SKM-1 treated with dmso at 0.1 percent for 144 hours (cell line): Measurements from ENCODE around the gene C14orf119.

ENCODE experiments used
- DNase-seq: peaks from one replicate; lab custom pipeline; 2025; ENCODE audit not compliant: unreplicated experiment; lab: John Stamatoyannopoulos, UW

C14orf119 gene

DNA sequence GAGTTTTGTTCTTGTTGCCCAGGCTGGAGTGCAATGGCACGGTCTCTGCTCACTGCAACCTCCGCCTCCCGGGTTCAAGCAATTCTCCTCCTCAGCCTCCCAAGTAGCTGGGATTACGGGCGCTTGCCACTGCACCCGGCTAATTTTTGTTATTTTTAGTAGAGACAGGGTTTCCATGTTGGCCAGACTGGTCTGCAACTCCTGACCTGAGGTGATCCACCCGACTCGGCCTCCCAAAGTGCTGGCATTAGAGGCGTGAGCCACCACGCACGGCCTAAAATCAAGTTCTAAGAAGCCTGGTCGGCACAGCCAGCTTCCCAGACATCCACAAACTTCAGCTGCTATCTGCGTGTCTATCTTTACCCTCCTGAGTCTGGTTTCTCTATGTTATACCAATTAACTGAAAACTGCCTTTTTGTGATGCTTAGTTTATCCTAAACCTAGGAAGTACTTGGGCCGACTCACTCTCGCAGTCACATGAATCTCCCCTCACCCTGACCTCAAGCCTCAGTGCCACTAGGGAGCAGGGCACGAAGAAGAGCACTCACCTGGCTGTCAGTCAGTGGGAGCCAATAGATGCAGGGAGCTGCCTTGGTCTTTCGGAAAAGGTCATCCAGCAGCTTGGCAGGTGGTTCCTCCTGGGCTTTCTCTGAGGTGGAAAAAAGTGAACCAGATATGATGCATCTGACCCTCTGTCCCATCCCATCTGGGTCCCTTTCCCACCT lies 34.6 kb upstream of the C14orf119 start:
- no peak for DNase-seq

DNA sequence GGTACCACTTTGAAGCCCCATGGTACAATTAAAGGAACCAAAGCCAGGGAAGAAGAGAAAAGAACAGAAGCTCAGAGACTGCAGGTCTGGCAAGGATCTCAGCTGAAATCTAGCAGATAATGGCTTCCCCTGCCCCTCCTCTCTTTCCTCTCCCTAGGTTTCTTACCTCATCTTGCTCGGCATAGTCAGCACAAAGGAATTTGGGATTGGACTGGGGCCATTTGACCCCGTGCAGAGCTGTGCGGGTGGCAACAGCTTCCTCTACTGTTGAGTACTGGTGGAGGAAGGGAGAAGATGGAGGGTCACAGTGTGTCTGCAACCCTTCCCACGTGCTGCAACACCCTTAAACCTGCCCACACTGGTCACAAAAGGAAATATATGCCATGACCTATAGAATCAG lies 33.3 kb upstream of the C14orf119 start:
- no peak for DNase-seq

DNA sequence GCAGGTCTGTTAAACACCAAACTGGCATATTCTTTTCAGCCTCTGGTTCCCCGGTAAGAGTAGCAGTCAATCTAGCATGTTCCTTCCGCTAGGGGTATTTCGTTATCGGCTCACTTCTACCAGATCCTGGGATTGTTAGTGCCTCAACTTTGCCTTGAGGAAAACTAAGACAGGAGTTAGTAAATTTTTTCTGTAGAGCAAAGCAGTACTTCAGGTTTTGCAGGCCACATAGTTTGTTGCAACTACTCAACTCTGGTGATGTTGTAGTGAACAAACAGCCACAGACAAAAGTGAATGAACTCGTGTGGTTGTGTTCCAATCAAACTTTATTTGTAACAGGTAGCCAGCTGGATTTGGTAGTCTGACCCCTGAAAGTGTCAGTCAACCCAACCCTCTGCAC lies 31.7 kb upstream of the C14orf119 start:
- DNase-seq = no peak

DNA sequence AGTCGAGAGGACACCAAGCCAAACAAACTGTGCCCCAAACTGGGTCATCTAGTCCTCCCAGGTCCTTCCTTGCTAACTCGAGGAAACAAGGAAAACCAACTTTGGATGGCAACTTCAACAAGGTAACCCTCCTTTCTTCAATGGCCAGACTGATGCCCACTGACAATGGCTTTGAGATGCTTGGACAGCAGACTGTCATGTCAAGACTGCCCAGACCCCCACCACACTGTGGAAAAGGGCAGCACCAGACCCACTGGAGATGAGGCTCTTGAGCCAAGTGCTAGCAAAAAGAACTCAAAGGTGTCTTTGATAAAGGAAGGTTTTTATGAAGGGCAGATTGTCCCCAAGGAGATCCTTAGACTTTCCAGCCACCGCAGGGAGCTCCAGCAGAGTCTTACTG lies 28.9 kb upstream of the C14orf119 start:
- DNase-seq = no peak

DNA sequence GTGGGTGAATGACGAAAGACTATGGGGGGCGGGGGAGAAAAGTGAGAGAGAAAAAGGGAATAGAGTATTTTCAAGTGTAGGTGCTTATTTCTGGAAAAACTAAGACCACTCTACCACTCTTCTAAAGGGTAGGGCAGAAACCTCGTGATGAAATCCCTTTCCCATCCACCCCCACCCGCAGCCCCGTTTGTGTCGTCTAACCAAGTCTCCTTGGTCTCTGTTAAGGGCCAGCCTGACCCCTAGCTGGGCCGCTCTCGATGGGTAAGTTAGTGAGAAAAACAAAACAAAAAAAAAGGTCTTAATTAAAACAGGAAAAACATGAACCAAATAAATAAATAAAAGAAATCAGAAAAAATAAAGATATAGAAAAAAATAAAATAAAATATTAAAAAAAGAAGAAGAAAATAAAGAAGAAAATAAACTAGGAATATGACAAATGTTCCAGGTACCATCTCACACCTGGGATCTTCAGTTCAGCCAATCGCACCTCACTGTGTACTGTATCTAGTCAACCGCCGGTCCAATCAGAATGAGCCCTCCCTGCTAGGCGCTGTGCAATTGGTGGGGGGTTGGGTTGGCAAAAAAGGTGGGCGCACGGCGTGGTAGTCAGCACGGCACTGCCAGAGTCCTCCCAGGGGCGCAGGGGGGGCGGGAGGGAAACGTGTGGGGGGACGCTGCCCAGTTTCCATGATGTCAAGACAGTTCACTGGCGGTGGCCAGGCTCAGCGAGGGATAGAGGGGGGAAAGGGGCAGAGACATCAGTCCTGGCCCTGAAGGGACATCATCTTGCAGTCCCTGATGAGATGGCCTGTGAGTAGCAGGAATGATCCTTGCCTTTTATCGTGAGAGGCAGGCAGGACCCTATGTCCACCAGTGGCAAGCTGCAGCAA lies 28.2 kb upstream of the C14orf119 start:
- DNase-seq = no peak

DNA sequence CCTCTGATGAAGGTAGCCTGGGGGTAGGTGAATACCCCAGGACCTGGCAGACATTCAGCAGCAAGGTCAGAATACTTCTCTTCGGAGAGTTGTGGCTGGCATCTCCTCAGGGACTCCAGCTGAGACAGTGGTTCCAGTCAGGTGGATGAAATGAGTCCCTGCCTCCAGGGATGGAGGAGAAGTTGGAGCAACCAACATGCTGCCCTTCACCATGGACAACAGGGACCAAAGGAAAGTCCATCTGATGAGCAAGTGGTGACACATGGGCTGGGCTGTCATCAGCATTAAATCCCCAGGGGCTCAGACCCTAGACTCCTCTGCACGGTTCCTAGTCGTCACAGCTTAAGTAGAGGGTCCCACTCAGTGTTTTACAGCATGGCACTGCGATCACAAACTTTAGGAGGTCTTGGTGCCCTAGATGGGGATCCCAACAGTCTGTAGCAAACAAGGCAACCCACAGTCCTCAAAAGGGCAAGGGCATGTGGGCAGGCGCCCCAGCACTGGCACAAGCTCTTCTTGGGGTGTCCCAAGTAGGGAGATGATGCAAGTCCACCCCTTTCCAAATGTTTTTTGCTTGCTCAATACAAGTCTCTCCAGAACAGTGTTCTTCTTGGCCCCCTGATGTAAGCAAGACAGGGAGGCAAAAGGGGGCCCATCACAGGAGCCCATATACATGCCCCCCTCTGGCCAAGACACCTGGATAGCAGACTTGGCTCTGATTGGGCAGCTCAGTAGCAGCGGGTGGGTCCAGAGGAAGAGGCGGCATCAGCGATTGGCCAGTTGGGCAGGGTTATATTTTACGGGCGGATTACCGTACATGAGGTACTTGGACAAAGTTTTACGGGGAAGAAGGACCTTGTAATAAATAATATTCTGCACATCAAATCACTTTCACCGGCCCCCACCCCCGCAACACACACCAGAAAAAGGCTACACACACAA lies 27.2 kb upstream of the C14orf119 start:
- no peak for DNase-seq

DNA sequence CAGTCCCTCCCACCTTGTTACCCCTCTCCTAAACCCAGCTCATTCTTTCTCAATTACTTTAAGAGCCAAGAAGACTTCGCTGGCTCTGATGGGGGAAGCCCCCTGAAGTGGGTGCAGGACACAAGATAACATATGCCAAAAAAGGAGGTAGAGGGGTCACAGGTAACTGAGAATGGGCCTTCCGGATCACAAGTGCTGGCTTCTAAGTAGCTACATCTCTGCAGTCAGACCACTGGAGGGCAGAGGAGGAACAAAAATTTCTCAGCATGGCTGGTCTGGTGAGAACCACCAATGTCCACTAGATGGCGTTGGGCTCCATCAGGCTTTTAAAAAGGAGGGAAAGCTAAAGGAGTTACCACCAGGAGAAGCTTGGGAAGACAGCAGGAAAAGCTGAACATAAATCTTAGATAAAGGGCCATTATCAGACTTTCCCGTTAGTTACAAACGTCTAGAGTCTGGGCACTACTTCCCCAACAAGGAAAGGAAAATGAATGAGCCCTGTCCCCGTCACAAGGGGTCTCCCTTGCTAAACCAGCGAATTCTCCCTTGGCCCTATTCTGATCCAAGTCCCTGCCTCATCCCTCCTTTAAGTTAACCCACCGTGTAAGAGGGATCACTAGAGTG lies 26.4 kb upstream of the C14orf119 start:
- DNase-seq = no peak

DNA sequence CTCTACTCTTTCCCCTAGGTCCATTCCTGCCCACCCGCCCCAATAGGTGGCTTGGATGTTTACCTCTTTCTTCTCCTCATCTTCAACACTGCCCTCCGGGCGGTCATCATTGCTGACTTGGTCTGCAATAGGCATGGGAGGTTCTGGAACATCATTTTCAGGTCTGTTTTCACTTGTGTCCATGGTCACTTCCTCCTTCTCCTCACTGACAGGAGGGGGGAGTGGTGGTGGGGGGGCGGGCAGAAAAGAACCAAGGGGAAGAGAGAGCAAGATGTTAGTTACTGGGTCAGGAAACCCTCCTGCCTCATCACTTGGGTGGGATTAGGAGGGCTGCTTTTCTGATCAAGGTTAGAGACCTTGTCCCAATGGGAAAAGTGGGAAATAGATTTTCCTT lies 25.9 kb upstream of the C14orf119 start:
- DNase-seq = no peak

DNA sequence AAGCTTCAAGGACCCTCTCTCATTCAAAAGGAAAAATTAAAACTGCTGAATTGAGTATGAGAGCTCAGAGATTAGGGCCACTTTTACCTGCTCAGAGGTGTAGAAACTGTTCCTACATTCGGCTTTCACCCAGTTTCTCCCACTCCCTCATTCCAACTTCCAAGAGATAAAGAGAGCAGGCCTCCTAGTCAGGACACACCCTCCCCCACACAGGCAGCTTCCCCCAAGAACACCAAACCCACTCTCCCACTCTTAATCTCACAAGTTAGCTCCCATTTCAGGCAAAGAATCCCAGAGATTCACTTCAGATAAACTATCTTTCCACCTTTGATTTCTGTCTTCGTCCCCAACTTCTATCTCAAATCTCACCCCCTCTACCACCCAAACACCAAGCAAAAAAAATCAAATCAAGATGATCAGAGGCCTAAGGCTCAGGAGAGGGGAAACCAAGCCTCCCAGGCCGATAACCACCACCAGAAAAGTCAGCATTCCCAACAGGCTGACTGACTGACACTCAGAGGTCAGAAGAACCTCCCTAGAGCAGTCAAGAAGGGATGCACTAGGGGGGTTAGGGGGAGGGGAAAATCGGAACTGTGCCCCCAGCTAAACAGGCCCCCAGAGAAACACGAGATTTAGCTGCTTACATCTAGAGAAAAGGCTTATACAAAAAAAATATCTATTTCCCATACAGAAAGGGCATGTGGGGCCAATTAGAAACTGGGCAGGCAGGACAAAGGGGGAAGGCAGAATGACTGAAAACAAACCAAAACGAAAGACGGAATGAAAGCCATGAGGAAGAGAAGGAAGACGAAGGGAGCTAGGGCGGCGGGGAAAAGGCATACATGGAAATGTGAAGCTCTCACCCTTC lies 24.8 kb upstream of the C14orf119 start:
- DNase-seq = no peak

DNA sequence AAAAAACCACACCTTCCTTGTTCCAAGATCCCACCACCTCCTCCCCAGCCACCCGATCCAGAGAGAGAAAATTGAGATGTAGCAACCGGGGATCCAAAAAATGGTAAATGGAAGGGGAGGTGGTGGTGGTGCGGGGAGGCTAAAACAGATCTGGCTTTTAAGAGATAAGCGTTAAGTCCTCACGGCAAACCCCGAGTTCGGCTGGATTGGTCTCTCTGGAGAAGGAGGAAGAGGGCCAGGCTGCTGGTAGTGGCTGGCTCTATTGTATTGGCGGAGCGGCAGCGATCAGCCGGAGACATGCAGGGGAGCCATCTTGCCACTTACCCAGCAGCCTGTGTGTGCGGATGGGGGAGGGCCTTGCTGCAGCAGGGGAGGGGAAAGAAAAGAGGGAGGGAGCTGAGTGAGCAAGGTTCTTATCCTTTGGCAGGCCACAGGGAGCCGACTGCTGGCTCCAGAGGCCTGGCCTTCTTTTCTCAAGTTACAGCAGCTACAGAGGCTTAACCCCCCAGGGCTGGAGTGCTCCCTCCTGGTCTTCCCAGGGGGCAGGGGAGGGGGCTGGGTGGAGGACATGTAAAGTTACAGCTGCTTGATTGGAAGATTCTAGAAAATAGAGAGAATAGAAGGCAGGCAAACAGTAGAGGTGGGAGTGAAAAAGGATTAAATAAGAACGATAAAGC lies 23.9 kb upstream of the C14orf119 start:
- no peak for DNase-seq

DNA sequence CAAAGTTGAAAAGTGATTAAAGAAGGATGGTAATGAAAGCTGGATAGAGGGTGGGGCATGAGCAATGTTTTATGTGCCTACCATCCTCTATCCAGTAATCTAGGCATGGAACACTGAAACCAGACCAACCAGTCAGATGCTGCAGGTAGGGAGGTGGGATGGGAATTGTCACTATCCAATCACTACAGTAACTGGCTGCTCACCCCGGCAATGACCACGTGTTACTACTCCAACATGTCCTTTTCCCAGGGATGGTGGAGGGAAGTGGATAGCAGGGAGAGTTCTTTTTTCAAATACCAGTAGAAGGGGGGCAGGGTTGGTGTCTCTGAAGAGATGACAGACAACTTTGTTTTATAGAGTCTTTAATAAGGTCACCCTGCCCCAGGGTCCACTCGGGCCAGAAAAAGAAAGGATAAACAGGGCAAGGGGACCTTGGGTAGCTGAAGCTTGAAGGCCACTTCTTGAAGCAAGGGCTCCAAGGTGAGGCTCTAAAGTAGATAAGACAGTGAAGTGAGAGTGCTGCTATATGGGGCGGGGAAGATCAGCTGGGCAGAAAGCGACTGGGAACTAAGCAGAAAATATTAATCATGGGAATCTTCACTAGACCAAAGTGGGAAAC lies 23.3 kb upstream of the C14orf119 start:
- DNase-seq = no peak

DNA sequence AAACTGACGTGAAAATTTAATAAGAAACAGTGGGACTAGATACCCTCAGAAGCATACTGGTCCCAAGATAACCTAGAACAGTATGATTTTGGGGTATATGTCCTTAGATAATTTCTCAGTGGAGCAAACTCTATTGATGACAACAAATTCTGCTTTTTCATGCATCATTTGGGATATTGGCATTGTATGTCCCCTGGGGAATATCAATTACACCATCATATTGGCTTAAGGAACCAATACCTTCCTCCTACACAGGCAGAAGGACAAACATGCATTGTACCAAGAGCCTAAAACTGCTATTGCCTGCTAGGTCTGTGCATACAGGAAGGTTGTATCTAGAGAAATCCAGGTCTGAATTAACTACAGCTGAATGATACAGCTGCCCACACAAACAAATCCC lies 20.4 kb upstream of the C14orf119 start:
- no peak for DNase-seq

DNA sequence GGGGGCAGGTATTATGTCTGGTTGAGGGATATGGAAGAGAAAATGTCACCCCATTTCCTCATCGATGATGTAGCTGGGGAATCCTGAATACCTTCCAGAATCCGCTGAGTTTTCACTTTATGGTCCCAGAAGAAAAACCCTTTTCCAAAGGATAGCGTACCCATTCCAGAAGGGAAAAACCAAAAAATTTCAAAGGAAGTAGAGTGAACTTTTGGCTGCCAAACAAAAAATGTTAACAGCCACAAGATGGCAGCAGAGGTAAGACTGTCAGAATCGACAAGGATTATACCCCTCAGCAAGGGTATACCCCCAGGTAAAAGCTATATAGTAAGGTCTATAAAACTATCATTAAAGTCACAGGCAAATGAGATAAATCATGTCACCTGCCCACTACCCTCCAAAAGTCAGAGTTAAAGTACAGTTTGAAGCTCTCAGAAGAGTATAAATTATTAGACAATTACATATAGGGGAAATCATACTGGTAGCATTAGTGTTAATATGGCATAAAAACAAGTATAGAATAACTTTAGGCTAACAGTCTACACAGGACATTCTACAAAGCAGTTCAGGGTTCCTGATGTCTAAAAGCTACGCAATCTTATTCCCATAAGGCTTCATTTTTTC lies 18.4 kb upstream of the C14orf119 start:
- no peak for DNase-seq

DNA sequence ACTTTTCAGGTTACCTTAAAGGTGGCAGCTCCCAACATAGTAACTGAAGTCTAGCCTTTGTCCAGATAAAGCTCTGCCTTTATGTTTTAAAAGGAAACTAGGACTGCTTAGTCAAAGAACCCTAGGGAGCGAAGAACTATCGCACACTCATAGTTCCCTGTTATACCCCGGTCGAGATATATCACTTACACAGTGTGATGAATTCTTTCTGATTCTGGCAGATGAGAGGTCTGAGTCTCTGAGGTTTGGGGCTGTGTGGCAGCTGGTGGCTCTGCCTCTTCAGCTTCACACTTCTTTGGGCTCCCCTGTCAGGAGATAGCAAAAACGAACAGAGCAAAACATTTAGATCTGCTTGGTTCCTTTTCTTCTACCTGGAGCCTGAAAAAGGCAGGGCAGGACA lies 17.3 kb upstream of the C14orf119 start:
- DNase-seq = no peak

DNA sequence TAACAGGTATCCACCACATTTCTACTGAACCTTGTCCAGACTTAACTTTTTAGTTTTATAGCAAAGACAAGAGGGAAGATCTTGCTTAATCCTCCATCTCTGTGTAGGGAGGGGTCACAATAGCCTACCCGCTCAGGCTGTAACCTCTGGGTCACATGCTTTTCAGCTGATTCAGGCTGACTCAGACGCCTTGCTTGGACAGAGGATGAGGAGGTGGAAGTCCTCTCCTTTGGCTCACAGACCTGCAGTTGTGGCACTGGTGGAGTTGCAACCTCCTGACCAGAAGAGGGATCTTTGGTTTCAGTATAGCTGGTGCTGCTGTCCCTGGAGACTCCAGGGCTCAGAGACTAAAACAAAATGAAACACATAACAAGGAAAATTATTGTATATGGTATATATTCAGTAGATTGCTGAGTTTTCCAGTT lies 16.6 kb upstream of the C14orf119 start:
- DNase-seq = no peak

DNA sequence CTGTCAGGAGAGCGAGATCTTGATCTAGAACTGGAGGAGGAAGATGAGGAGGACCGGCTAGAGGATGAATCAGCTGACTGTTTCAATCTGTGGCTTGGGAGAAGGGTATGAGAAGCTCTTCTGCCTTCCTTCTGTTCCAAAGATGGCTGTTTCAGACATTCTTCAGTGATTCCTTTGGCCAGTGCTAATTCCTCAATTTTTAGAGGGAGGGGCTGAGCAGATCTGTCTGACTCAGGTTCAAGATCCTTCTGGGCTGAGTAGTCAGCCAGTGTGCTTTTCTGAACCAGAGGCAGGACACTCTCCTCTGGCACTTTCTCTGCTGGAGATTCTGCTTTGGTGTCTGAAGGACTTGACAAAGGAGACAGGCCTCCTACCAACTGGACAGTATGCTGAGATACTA lies 15.6 kb upstream of the C14orf119 start:
- no peak for DNase-seq

DNA sequence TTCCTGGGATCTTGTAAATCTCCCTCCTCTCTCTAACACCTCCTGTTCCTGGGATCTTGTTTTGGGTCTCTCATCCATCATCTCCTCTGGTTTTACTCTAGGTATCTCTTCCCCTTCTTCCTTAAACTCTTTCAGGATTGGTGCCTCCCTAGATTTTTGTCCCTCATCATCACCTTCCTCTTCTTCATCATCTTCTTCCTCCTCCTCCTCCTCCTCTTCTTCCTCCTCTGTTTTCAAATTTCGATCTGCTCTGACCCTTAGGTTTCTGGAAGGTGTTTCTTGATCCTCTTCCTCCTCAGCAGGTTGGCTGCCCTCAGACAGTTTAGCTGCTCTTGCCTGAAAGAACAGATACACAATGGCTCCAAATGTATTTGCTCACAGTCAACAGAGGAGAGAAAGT lies 14.8 kb upstream of the C14orf119 start:
- no peak for DNase-seq

DNA sequence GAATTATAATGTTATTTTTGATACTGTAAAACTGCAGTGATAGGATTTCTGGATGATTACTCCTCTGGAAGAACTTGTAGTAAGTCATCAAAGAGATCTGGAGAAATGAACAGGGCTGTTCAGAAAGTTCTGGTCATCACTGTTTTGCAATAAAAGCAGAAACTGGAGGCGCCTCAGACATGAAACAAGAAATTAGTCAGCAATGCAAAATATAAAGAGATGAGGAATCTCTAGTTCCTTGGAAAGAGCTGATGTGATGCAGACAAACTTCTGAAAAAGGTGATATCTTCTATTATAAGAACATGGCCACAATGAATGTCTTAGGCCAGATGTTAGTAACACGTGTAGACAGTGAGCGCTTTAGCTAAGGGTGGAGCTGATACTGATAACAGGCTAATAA lies 9.8 kb upstream of the C14orf119 start:
- DNase-seq = no peak

DNA sequence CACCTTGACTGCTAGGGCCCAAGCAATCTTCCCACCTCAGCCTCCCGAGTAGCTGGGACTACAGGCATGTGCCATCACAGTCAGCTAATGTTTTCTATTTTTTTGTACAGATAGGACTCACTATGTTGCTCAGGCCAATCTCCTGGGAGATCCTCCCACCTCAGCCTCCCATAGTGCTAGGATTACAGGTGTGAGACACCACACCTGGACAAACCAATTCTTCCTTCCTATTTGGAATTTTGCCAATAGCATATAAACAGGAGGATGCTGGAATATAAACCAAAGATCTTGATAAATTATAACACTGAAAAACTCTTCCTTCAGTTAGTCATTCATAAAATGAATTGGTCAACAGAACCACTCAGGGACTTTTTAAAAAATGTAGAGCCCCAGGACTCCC lies 8.7 kb upstream of the C14orf119 start:
- no peak for DNase-seq
